HepG2 (cell line): ENCODE results near the gene CCL24.
"Not testable (repeated sequence)": the region's sequence is repeated elsewhere in the genome, so short reads cannot be mapped to it uniquely, and the experiment has no call there.

Experiments used
- EZH2 ChIP-seq: conservative IDR thresholded peaks from 2 replicates; pipeline ENCODE4 v1.6.1; 2012; ENCODE audit warnings: mild to moderate bottlenecking, low read depth, low read length, moderate library complexity
- LCORL ChIP-seq, 2 experiments: fragments of 450-650 bp in 1 of 2; sonication (generic) in 1 of 2; formaldehyde crosslinking in 1 of 2; IDR thresholded peaks; 2 replicates each; pipeline versions ENCODE4 v1.5.0 to v1.6.1; 2017 to 2020; ENCODE audit warnings: antibody characterized with exemption in 1 of 2, missing genetic modification reagents in 1 of 2
- NFATC3 ChIP-seq: sonication (generic); formaldehyde crosslinking; IDR thresholded peaks from 2 replicates; pipeline ENCODE4 v1.5.1; 2020; ENCODE audit warnings: mild to moderate bottlenecking, missing genetic modification reagents
- SAFB2 ChIP-seq: sonication (generic); formaldehyde crosslinking; IDR thresholded peaks from 2 replicates; pipeline ENCODE4 v1.5.1; 2020; ENCODE audit warnings: missing genetic modification reagents, low read depth, mild to moderate bottlenecking, borderline replicate concordance
- ZBTB1 ChIP-seq: sonication (generic); formaldehyde crosslinking; IDR thresholded peaks from 2 replicates; pipeline ENCODE4 v1.4.0; 2020; ENCODE audit warnings: missing genetic modification reagents, borderline replicate concordance
- ZNF549 ChIP-seq: sonication (generic); formaldehyde crosslinking; IDR thresholded peaks from 2 replicates; pipeline ENCODE4 v1.5.0; 2020; ENCODE audit warnings: missing genetic modification reagents
- ZNF788 ChIP-seq: sonication (generic); formaldehyde crosslinking; IDR thresholded peaks from 2 replicates; pipeline ENCODE4 v1.5.0; 2020; ENCODE audit warnings: mild to moderate bottlenecking, missing genetic modification reagents, borderline replicate concordance
- ZSCAN25 ChIP-seq: sonication (generic); formaldehyde crosslinking; IDR thresholded peaks from 2 replicates; pipeline ENCODE4 v1.8.0; 2022; ENCODE audit warnings: mild to moderate bottlenecking, missing genetic modification reagents
- TF ChIP-seq, protein P1 (sequence below): sonication (generic); formaldehyde crosslinking; IDR thresholded peaks from 2 replicates; pipeline ENCODE4 v1.4.0; 2020; ENCODE audit warnings: missing genetic modification reagents
- TF ChIP-seq, protein P2 (sequence below): IDR thresholded peaks from 2 replicates; pipeline ENCODE4 v1.6.1; 2016; ENCODE audit warnings: mild to moderate bottlenecking, missing biosample characterization, missing genetic modification reagents

DNA sequence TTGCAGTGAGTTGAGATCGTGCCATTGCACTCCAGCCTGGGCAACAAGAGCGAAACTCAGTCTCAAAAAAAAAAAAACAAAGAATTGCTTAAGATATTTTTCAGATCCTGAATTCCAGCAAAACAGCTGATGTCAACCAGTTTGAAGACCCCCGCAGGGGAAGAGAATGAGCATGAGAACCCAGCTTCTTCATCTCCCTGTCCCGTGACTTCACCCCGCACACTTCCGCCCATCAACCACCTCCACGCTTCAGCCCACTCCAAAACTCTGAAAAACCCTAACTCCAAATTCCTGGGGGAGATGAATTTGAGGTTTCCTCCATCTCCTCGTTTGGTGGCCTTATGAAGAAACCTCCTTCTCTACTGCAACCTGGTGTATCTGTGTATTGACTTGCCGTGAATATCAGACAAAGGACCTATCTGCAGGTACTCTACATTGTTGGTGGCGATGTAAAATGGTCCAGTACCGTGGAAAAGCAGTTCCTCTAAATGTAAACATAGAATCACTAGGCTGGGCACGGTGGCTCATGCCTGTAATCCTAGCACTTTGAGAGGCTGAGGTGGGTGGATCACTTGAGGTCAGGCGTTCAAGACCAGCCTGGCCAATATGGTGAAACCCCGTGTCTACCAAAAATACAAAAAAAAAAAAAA is 24.8 kb upstream of the CCL24 start:
- TF ChIP-seq EZH2; NFATC3 (CRISPR knock-in tag); LCORL (IDR thresholded peaks at IDR 0.05); LCORL (CRISPR knock-in tag; IDR thresholded peaks at IDR 0.05); SAFB2 (CRISPR knock-in tag); ZNF549 (CRISPR knock-in tag); ZBTB1 (CRISPR knock-in tag); ZNF788 (CRISPR knock-in tag); ZSCAN25 (CRISPR knock-in tag): not testable (repeated sequence)
- TF ChIP-seq, protein P1, sequence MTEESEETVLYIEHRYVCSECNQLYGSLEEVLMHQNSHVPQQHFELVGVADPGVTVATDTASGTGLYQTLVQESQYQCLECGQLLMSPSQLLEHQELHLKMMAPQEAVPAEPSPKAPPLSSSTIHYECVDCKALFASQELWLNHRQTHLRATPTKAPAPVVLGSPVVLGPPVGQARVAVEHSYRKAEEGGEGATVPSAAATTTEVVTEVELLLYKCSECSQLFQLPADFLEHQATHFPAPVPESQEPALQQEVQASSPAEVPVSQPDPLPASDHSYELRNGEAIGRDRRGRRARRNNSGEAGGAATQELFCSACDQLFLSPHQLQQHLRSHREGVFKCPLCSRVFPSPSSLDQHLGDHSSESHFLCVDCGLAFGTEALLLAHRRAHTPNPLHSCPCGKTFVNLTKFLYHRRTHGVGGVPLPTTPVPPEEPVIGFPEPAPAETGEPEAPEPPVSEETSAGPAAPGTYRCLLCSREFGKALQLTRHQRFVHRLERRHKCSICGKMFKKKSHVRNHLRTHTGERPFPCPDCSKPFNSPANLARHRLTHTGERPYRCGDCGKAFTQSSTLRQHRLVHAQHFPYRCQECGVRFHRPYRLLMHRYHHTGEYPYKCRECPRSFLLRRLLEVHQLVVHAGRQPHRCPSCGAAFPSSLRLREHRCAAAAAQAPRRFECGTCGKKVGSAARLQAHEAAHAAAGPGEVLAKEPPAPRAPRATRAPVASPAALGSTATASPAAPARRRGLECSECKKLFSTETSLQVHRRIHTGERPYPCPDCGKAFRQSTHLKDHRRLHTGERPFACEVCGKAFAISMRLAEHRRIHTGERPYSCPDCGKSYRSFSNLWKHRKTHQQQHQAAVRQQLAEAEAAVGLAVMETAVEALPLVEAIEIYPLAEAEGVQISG (CRISPR knock-in tag), result not testable (repeated sequence)
- TF ChIP-seq, protein P2, sequence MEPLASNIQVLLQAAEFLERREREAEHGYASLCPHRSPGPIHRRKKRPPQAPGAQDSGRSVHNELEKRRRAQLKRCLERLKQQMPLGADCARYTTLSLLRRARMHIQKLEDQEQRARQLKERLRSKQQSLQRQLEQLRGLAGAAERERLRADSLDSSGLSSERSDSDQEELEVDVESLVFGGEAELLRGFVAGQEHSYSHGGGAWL (CRISPR knock-in tag), result not testable (repeated sequence)
